Fibroblast of skin of left quadriceps (primary cell): ENCODE data around the gene ULK2.

Experiments
- DNase-seq, 2 experiments: peaks; one replicate each; pipeline ENCODE4 v3.0.0-alpha.2; 2013; ENCODE audit warnings: low read depth in 2 of 2

ULK2 gene

DNA sequence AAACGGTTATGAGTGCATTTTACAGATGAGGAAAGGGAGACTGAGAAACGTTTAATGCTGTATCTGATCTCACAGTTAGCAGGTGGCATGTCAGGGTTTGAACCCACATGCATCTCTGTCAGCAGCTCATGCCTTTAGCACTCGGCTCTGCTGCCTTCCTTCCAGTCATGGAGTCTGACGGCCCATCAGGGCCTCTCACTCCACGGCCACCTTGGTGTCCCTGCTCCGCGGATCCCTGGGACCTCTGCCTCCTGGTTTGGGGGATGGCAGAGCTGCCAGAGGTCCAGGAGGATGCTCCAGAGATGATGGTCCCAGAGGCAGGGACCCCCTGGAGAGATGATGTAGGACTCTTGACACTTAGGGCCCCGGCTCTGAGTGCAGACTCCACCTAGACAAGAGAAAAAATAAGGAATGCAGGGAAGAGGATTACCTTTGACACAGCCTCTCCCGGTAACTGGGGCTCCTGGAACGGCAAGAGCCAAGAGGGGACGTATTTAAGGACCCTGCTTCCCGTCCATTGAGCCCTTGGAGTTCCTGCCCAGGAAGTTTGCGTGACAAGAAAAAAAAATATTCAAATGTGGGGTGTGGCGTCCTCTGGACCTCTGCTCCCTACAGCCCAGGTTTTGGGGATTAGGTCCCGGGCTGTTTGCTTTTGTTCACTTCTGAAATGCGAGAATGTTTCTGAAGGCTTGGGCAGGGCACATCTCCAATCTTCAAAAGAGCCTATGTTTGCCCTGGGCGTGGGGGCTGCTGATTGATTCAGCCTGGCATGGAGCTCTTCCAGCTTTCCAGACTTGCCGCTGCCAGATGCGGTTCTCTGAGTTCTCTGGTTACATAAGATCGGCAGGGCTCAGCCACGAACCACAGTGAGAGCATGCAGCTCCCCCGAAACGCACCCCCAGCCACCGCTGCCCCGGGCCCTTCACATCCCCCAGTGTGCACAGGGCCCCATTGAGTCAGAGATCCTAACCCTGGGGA is 119.6 kb downstream of the ULK2 start, which contains the start of gene ALDH3A1:
TSS of gene ALDH3A1 (minus strand) at position 470 of the 978 bp plus-strand sequence. CDS start 3,169 bp downstream, outside the sequence.
- no peak for DNase-seq

DNA sequence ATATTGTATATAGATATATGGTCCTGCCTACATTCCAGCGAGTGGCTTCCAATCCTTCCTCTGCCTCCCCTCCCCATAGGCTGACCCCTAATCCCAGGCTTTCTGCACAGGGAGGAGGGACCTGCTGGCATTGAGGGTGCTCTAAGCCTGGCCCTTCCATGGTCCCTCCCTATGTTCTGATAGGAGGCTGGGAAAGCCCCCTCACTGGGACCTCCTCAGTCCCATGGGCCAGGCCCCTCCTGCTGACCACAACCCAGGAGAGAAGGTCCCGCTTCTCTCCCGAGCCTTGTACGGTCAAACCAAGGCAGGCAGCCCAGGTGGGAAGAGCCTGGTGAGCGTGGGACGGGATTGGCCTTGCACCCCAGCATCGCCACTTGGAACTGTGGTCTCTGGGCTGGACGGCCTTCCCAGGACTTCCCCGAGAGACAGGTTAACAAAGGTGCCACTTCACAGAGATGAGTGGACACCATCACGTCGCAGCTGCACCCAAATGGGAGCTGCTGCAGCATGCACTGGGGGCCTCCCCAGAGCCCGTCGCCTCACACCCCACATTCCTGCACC is 120.5 kb downstream of the ULK2 start:
- no peak for DNase-seq

GRCh38 chr17:19746517-19746916 is 121.2 kb downstream of the ULK2 start:
- no peak for DNase-seq

- peak; percentile 12 to 20 for DNase-seq
Observed at GRCh38 chr17:19744922-19745757, 122.6 kb downstream of the ULK2 start.

DNA sequence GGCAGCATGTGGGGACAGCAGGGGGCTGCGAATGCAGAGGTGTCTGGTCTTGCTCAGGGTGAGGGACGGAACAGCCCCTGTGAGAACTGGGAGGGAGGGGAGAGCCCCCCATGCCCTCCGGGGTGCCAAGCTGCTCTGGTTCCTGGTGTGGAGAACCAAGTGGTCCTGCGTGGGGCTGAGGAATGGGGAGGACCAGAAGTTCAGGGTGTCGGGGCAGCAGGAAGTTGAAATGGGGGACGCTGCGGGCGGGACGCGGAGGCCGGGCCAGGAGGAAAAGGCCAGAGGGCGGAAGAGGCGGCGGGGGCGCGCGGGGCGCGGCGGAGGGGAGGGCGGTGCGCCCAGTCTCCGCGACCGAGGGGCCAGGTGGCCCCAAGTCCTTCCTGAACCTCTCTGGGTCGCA is 123.2 kb downstream of the ULK2 start:
- no peak for DNase-seq

GRCh38 chr17:19743101-19744100 is 124.3 kb downstream of the ULK2 start:
- DNase-seq: no peak

DNA sequence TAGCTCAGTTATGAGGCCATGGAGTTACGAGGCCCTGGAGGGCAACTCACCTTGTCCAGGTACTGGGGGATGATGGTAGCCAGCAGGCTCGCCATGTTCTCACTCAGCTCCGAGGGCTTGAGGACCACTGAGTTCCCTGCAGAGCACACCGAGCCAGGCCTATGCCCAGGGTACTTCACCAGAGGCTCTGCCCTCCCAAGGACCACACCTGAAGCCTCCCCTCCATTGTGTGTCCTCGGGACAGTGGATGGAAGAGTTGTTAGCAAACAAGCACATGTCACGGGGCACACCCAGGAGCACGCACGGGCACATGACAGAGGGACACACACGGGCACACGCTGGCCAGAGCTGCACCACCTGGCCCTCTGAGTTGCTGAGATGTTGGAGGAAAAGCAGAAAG is 125.2 kb downstream of the ULK2 start:
- DNase-seq: no peak

GRCh38 chr17:19741832-19742457 is 125.8 kb downstream of the ULK2 start:
- DNase-seq: no peak

GRCh38 chr17:19740933-19741332 is 126.8 kb downstream of the ULK2 start:
- DNase-seq: no peak

DNA sequence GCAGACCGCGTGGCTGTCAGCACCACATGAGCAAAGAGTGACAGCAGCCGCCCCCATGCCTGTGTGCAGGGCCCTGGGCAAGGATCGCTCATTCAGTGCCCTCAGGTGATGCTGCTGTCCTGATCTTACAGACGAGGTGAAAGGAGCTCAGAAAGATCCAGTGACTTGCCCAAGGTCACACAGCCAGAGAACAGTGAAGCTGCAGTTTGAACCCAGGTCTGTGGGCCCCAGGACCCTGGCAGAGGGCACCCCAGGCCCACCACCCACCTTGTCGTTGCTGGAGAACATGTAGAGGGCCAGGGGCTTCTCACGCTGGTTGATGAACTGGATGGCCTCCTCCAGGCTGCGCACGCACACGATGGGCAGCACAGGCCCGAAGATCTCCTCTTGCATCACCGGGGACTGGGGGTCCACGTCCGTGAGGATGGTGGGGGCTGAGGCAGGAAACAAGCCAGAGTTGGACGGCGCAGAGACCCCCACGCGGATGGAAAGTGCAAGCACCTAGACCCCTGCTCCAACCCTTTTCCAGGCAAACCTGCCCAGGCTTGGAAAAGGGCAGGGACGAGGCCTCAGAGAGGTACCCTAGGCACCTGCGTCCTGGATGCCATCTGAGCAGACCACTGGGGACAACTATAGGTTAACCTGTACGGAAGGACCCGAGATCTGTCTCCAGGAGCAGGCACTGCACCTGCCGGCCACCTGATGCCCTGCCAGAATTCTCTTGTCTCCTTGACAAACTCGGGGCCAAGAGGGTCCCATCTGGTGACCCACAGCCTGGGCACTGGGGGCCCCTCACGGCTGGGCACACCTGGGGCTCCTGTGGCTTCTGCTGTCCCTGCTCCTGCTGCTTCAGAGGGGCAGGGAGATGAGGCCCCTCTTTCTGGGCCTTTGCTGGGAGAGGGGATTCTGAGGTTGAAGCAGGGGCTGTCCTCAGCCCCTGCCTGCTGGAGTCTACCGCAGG is 128.2 kb downstream of the ULK2 start:
- no peak for DNase-seq

GRCh38 chr17:19738757-19739156 is 129.0 kb downstream of the ULK2 start:
- DNase-seq: no peak

- DNase-seq: no peak
Observed at GRCh38 chr17:19738073-19738449, 129.7 kb downstream of the ULK2 start.

- no peak for DNase-seq
Observed at GRCh38 chr17:19737305-19738072, 130.2 kb downstream of the ULK2 start.

DNA sequence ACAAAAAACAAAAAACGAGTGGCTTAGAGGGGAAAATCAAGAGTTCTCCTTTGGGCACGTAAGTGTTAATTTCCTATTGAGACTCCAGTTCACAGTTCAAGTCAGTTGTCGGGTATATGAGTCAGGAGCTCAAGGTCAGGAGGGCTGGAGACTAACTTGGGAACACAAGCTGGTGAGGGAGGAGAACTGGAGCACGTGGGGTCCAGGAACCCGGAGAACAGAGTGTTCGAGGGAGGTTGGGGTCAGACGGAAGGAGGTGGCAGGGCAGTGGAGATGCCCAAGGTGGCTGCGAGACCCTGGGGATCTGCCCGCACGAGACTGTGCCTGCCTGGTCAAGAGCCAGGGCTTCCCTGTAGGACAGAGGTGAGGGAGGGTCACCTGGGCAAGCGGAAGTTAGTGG is 131.7 kb downstream of the ULK2 start:
- DNase-seq: no peak

GRCh38 chr17:19733953-19734526 is 133.7 kb downstream of the ULK2 start:
- DNase-seq: no peak

DNA sequence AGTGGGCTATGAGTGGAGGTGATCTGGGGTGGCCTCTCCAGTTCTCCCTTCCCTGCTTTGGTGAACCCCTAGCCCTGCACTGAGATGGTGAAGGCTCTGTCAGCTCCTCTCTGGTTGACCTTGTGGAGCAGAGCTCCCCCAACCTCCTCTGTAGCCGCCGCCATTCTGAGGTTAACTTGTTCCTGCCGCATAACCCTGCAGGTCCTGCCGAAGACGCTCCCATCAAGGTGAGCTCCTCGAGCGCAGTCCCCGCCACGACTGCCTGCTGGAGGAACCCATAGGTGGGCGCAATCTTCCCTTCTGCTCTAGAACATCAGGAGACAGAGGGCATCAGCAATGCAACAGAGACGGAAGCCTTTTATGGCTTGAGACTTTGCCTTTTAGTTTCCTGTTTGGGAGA is 136.1 kb downstream of the ULK2 start:
- no peak for DNase-seq

- no peak for DNase-seq
Observed at GRCh38 chr17:19730843-19731242, 136.9 kb downstream of the ULK2 start.

- DNase-seq: no peak
Observed at GRCh38 chr17:19729900-19730299, 137.8 kb downstream of the ULK2 start.
